Mesodermal cell (in vitro differentiated cells): ENCODE data around the gene FGF11.

ENCODE experiments used
- H3K27ac ChIP-seq: 2 replicates; pipeline ENCODE4 v1.7.0; 2013; ENCODE audit warnings: mild to moderate bottlenecking, low read depth, low read length, moderate library complexity; ENCODE audit not compliant: severe bottlenecking
- H3K36me3 ChIP-seq: 2 replicates; pipeline ENCODE4 v1.7.1; 2013; ENCODE audit warnings: mild to moderate bottlenecking, low read length, moderate library complexity; ENCODE audit not compliant: control insufficient read depth, insufficient read depth
- H3K4me1 ChIP-seq: one replicate; pipeline ENCODE4 v1.7.1; 2013; ENCODE audit warnings: mild to moderate bottlenecking, low read length; ENCODE audit not compliant: insufficient read depth, control insufficient read depth, poor library complexity, severe bottlenecking
- H3K4me3 ChIP-seq: 2 replicates; pipeline ENCODE4 v1.7.0; 2013; ENCODE audit warnings: low read length, control low read depth, mild to moderate bottlenecking; ENCODE audit not compliant: insufficient read depth, poor library complexity, severe bottlenecking; ENCODE audit errors: extremely low read depth
- H3K9me3 ChIP-seq: 2 replicates; pipeline ENCODE4 v1.7.1; 2013; ENCODE audit warnings: mild to moderate bottlenecking, low read length, moderate library complexity; ENCODE audit not compliant: control insufficient read depth
- WGBS, 2 experiments: methylation state at CpG; one replicate each; pipeline ENCODE4 v1.1.5; 2013; ENCODE audit warnings: missing lambda C conversion rate in 2 of 2; ENCODE audit not compliant: insufficient coverage in 2 of 2; 5-methylcytosine and 5-hydroxymethylcytosine counted together

The FGF11 gene

DNA sequence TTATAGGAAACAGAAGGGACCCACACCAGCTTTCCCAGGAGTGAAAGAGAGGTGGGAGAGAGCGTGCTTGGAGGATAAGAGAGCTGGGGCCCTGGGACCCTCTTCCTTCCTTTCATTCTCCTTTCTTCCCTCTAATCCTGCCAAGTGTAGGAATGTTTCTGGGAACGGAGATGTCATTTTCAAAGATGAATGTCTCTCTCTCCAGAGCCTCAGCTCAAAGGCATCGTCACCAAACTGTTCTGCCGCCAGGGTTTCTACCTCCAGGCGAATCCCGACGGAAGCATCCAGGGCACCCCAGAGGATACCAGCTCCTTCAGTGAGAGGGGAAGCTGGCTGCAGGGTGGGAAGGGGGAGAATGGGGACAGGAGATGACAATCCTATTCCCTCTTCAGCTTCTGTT is 2.0 kb downstream of the FGF11 start:
- Histone ChIP-seq H3K27ac (peak overlapping the region; percentile 91), H3K4me3 (no peak overlapping the region), H3K36me3 (no peaks in the 10 kb centered on the region), H3K4me1 (peaks cover 19% of the 10 kb centered on the region), H3K9me3 (no peaks in the 10 kb centered on the region)
- WGBS, 2 experiments = 60 to 66% methylated on average over 3 to 5 of the region's 7 CpGs

DNA sequence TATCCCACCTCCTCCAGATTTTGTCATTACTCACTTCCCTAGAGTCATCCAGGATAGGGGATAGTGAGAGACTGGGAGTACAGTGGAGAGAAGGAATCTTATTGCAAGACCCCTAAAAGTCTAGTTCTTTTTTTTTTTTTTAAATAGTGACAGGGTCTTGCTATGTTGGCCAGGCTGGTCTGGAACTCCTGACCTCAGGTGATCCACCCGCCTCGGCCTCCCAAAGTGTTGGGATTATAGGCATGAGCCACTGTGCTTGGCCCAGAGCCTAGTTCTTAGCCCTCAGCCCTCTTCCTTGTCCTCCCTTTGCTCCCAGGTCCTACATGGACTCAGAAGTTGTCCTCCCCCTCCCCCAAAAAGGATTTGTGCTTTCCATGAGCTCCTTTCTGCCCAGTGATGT is 2.8 kb downstream of the FGF11 start:
- no peaks in the 10 kb centered on the region for H3K36me3 ChIP-seq
- no peaks in the 10 kb centered on the region for H3K9me3 ChIP-seq
- WGBS, 2 experiments = 100% methylated on average over 2 of the region's 2 CpGs
- peaks cover 19% of the 10 kb centered on the region for H3K4me1 ChIP-seq
- no peak overlapping the region for H3K4me3 ChIP-seq
- no peak overlapping the region for H3K27ac ChIP-seq

DNA sequence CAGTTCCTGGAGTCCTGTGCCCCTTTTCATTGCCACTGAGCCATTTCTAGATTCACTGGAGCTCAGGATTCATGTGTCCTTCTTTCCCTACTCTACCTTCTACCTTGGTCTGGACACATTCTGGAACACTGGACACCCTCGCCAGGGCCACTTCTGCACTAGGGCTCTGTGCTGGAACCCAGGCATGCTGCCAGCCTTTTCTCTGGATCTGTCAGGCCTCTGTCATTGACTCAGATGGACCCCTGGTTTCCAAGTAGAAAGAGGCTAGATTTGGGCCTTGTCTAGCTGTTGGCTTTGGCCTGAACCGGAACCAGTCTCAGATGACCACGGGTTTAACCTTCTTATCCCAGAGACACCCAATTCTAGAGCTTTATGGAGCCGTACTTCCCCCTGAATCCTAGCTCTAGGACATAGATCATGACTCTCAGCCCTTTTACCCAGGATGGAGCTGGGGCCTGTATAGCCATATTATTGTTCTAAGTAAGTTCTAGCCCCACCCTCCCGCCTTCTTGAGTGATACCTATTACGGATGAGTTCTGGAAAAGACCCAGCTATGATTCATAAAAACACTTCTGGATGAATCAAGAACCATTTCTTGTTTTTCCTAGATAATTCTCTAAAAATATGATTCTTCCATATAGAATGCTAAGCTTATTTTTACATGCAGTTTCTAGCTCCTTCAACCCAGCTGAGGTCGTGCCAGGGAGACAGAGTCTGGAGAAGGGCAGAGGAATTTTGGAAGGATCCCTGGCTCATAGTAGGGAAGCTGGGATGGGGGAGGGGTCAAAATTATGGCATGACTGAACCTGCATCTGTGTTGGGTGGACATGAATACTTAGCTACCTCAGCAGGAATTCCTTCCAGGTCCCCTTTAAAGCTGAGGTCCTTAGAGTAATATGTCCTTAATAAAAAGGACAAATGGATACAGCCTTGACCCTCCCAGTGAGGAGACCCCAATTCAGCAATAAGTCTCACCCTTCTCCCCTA is 4.5 kb downstream of the FGF11 start:
- no peaks in the 10 kb centered on the region for H3K36me3 ChIP-seq
- no peak overlapping the region for H3K4me3 ChIP-seq
- 81 to 83% methylated on average over 5 to 7 of the region's 7 CpGs for WGBS, 2 experiments
- peaks cover 9% of the 10 kb centered on the region for H3K4me1 ChIP-seq
- no peak overlapping the region for H3K27ac ChIP-seq
- no peaks in the 10 kb centered on the region for H3K9me3 ChIP-seq

DNA sequence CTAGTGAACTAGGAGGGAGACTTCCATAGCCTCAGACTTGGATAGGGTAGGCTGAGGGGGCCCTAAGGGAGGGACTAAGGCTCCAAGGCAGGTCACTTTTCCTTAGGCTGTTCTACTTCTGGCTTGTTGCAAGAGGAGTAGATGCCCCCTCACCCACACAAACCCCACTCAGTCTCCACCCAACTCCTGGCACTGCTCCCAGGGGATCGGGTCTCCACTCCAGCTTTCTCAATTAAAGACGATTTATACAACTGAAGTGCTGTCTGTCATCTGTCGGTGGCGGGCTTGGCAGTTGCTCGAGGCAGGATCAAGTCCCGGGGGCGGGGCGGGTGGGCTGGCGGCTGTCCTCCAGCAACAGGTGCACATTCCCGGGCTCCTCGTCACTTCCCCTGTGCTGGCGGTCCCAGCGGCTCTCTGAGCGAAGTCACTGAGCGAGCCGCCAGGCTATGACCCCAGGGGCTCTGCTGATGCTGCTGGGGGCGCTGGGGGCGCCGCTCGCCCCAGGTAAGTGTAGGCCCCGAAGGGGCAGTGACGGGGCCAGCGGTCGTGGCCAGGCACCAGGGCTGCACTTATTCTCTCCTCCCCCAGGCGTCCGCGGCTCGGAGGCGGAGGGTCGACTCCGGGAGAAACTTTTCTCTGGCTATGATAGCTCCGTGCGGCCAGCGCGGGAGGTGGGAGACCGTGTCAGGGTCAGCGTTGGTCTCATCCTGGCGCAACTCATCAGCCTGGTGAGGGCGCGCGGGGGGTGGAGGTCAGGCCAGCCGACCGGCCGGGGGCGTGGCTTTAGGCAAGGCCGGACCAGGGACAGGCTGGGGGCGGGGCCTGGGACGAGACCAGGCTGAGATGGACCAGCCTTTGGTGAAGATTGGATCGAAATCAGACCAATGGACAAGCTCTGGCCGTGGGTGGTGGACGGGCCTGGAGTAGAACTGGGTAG is 5.6 kb downstream of the FGF11 start, which contains the start of gene CHRNB1:
Gene CHRNB1, plus strand, starts transcription at position 380 of the 937 bp plus-strand sequence. Its CDS starts 67 bp downstream, at position 447.
- Histone ChIP-seq H3K36me3 (no peaks in the 10 kb centered on the region), H3K4me1 (peaks cover 9% of the 10 kb centered on the region), H3K9me3 (no peaks in the 10 kb centered on the region), H3K27ac (peak within 1 kb of the TSS; percentile 45), H3K4me3 (peak within 1 kb of the TSS; percentile 44)
- WGBS, 2 experiments = 2 to 5% methylated on average over 45 to 47 of the region's 51 CpGs

DNA sequence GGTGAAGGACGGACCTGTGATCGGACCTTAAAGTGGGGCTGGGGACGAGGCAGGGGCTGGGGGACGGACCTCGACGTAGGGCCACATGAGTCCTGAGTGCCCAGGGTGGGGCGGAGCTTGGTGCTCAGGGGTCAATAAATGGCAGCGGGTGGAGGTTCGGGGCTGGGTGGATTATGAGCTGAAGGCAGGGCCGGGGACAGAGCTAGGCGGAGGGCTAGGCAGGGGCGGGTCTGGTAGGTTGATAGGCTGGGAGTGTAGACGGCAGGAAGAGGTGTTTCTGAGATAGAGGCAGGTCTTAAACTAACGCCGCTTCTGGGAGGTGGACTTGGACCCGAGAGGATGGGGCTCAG is 6.3 kb downstream of the FGF11 start:
- peak overlapping the region; percentile 44 for H3K4me3 ChIP-seq
- WGBS, 2 experiments = 2 to 5% methylated on average over 7 to 13 of the region's 16 CpGs
- no peaks in the 10 kb centered on the region for H3K36me3 ChIP-seq
- no peaks in the 10 kb centered on the region for H3K9me3 ChIP-seq
- peak overlapping the region; percentile 45 for H3K27ac ChIP-seq
- H3K4me1 ChIP-seq = peaks cover 9% of the 10 kb centered on the region

DNA sequence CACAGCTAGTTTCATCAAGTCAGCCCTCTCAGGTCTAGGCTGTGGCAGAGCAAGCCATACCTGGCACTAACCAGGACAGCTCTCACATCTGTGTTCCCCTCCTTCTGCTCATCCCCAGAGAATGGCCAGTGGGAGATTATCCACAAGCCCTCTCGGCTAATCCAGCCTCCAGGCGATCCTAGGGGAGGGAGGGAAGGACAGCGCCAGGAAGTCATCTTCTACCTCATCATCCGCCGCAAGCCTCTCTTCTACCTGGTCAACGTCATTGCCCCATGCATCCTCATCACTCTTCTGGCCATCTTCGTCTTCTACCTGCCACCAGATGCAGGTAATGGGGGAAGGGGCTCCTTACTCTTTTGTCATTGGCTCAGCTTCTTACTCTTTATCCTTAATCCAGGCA is 9.1 kb downstream of the FGF11 start:
- Histone ChIP-seq H3K36me3 (no peaks in the 10 kb centered on the region), H3K27ac (no peak overlapping the region), H3K9me3 (no peaks in the 10 kb centered on the region), H3K4me1 (peaks cover 4% of the 10 kb centered on the region), H3K4me3 (no peak overlapping the region)
- 89 to 100% methylated on average over 1 to 4 of the region's 7 CpGs for WGBS, 2 experiments

DNA sequence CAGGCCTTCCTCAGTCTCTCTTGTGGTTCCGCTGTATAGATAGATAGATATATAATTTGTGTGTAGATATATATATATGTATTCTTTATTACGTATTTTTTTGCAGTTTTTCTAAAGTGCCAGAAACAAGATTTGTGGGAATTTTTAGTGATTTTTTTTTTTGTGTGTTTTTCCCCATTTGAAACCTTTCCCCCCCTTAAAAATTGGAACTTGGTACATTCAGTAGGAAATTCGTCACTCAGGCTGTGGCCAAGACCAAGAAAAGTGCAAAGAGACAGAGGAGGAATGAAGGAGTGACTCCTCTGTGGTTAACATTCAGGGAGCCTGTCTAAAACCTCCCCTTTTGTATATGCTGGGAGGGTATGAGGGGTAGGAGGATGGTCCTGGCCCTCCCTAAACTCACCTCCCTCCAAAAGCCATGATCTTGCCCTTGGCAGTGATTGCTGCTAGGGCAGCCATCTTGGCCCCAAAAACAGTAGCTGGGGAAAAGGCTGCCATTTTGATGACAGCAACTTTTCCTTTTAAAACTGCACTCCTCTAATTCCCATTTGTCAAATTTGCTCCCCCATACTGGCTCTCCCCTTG is 20.7 kb downstream of the FGF11 start:
- no peak overlapping the region for H3K27ac ChIP-seq
- no peaks in the 10 kb centered on the region for H3K9me3 ChIP-seq
- WGBS, 2 experiments = no CpG with 5 or more reads among the region's 3 CpGs
- no peak overlapping the region for H3K4me3 ChIP-seq
- H3K4me1 ChIP-seq = no peaks in the 10 kb centered on the region
- peaks cover 30% of the 10 kb centered on the region for H3K36me3 ChIP-seq

DNA sequence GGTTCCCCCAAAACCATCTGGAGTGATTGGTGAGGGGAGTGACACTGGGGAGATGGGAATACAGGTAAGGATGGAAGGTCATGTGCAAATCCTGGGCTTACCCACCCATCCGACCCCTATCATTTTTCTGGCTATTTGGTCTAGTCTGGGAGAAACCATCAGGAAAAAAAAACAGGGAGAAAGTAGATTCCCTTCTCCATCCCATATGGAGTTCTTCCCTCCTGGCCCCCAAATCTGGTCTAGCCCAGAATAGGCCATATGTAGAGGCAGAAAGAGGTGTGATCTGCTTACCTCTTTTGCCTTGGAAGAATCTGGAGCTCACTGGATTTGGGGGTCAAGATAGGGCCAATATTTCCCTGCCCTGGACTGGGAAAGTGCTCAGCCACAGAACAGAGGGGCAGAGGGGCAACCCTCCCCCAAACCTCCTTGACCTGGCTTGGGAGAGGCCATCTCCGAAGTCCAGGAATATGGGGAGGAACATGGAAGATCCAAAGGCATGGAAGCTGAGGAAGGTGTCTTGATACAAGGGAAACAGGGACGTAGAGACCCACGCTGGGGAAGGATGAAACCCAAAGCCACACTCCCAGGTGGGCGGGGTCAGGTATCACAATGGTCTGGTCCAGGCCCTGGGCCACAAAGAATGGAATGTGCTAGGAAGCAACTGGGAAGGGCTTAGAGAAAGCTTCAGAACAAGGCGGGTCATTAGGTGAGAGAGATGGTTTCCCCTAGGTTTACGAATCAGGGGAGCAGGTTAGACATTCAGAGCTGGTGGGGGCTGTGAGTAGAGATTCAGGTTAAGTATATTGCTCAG is 21.7 kb downstream of the FGF11 start:
- Histone ChIP-seq H3K27ac (no peak overlapping the region), H3K36me3 (peaks cover 38% of the 10 kb centered on the region), H3K4me1 (no peaks in the 10 kb centered on the region), H3K9me3 (no peaks in the 10 kb centered on the region), H3K4me3 (no peak overlapping the region)
- WGBS, 2 experiments = 87 to 88% methylated on average over 5 to 7 of the region's 7 CpGs

DNA sequence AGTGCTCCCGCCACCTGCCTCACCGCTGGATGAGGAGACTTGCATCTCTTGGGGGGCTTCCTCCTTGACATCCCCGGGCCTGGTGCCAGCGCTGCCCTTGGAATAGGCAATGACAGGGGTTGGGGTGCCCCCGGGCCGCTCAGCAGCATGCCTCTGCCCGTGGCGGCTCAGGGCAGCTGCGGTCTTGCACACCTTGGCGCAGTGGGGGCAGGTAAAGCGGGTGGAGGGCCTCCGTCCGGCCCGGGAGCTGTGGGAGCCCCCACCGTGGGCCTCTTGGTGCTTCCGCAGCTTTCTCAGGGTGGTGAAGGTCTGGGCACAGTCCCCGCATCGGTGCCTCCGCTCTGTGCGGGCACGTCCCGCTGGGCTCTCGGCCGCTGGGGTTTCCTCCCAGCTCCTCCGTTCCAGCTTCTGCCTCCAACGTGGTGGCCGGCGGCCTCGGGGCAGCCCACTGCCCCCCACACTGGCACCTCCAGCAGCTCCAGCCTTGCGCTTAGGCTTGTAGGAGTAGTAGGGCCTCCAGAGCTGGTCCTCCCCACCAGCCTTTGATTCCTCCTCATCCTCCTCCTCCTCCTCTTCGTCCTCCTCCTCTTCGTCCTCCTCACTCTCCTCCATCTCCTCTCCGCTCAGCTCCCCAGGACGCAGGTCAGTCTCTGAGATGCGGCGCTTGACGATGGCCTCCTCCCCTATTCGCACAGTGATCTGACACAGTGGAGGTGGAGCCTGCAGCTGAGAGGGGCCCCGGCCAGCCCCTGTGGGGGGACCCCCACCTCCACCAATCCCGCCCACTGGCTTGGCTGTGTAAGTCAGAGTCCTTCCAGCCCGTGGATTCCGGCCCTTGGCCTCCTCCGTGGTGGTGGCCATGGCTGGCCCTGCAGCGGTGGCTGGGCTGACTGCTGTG is 23.4 kb downstream of the FGF11 start:
- H3K4me3 ChIP-seq = no peak overlapping the region
- H3K36me3 ChIP-seq = peaks cover 53% of the 10 kb centered on the region
- no peaks in the 10 kb centered on the region for H3K4me1 ChIP-seq
- H3K9me3 ChIP-seq = no peaks in the 10 kb centered on the region
- H3K27ac ChIP-seq = no peak overlapping the region
- 93 to 97% methylated on average over 33 to 36 of the region's 44 CpGs for WGBS, 2 experiments
